Astrocyte (in vitro differentiated cells and primary cell): Measurements from ENCODE around the gene HMGCS2. TPM values are rescaled to one million over a fixed set of nuclear protein-coding genes. Genes with fewer than 3 reads are reported as not detected.
A peak's percentile ranks its signal among the peaks of the same experiment; 100 is the strongest.

Experiments used
- DNase-seq: peaks from one replicate; pipeline ENCODE4 v3.0.0-alpha.2; 2010; ENCODE audit warnings: low read depth
- FAIRE-seq: peaks from 2 replicates; lab custom pipeline; 2011; peaks lifted over from hg19 to GRCh38; lab: Jason Lieb, UNC
- H2AFZ ChIP-seq: 2 replicates; pipeline ENCODE4 v1.6.0; 2012; ENCODE audit warnings: low read depth, low read length, inconsistent platforms
- H3K27ac ChIP-seq: 2 replicates; pipeline ENCODE4 v1.5.1; 2011; ENCODE audit warnings: low read depth, low read length, inconsistent platforms
- H3K27me3 ChIP-seq: 2 replicates; pipeline ENCODE4 v1.6.0; 2011; ENCODE audit warnings: low read length, inconsistent platforms; ENCODE audit not compliant: insufficient read depth
- H3K36me3 ChIP-seq: 2 replicates; pipeline ENCODE4 v1.5.1; 2011; ENCODE audit warnings: low read length, inconsistent platforms; ENCODE audit not compliant: insufficient read depth
- H3K4me1 ChIP-seq: 2 replicates; pipeline ENCODE4 v1.5.1; 2011; ENCODE audit warnings: low read length, inconsistent platforms; ENCODE audit not compliant: insufficient read depth
- H3K4me2 ChIP-seq: 2 replicates; pipeline ENCODE4 v1.6.0; 2012; ENCODE audit warnings: low read length, inconsistent platforms
- H3K4me3 ChIP-seq: 2 replicates; pipeline ENCODE4 v1.5.1; 2011; ENCODE audit warnings: low read depth, mild to moderate bottlenecking, low read length, inconsistent platforms; ENCODE audit not compliant: insufficient read depth
- H3K79me2 ChIP-seq: 2 replicates; pipeline ENCODE4 v1.6.0; 2012; ENCODE audit warnings: mild to moderate bottlenecking, low read length, inconsistent platforms; ENCODE audit not compliant: insufficient read depth
- H3K9ac ChIP-seq: 2 replicates; pipeline ENCODE4 v1.6.0; 2012; ENCODE audit warnings: mild to moderate bottlenecking, low read length, inconsistent platforms
- H3K9me3 ChIP-seq: 2 replicates; pipeline ENCODE4 v1.5.1; 2012; ENCODE audit warnings: low read depth, mild to moderate bottlenecking, low read length, inconsistent platforms; ENCODE audit not compliant: insufficient read depth
- H4K20me1 ChIP-seq: 2 replicates; pipeline ENCODE4 v1.6.0; 2012; ENCODE audit warnings: low read length, inconsistent platforms; ENCODE audit not compliant: insufficient read depth
- H3K27ac Mint-ChIP-seq: one replicate; pipeline ENCODE4 v1.8.0; 2021; ENCODE audit warnings: mild to moderate bottlenecking, mixed read lengths; ENCODE audit not compliant: unreplicated experiment
- H3K27me3 Mint-ChIP-seq: one replicate; pipeline ENCODE4 v1.8.0; 2021; ENCODE audit warnings: low read depth, mixed read lengths; ENCODE audit not compliant: unreplicated experiment
- H3K36me3 Mint-ChIP-seq: one replicate; pipeline ENCODE4 v1.8.0; 2021; ENCODE audit warnings: low read depth, mixed read lengths; ENCODE audit not compliant: unreplicated experiment
- H3K4me1 Mint-ChIP-seq: one replicate; pipeline ENCODE4 v1.8.0; 2021; ENCODE audit warnings: low read depth, mixed read lengths; ENCODE audit not compliant: unreplicated experiment
- H3K4me3 Mint-ChIP-seq: one replicate; pipeline ENCODE4 v1.8.0; 2021; ENCODE audit warnings: mild to moderate bottlenecking, moderate library complexity, mixed read lengths; ENCODE audit not compliant: unreplicated experiment
- H3K9me3 Mint-ChIP-seq: one replicate; pipeline ENCODE4 v1.8.0; 2021; ENCODE audit warnings: mild to moderate bottlenecking, mixed read lengths; ENCODE audit not compliant: unreplicated experiment
- EZH2 ChIP-seq: IDR thresholded peaks from 2 replicates; pipeline ENCODE4 v1.6.1; 2012; ENCODE audit warnings: mild to moderate bottlenecking, low read length, inconsistent platforms; ENCODE audit not compliant: insufficient read depth
- total RNA-seq: library from RNA; stranded (reverse); gene quantifications from 2 replicates; pipeline ENCODE4 v1.2.1, GENCODE V29; 2021
- TF ChIP-seq, protein P1 (sequence below): IDR thresholded peaks from 2 replicates; pipeline ENCODE4 v1.5.1; 2011; ENCODE audit warnings: low read depth, mild to moderate bottlenecking, inconsistent platforms, low read length, moderate library complexity; ENCODE audit not compliant: insufficient read depth

The HMGCS2 gene
- total RNA-seq, 1 donor from 2014 or later, result not detected

DNA sequence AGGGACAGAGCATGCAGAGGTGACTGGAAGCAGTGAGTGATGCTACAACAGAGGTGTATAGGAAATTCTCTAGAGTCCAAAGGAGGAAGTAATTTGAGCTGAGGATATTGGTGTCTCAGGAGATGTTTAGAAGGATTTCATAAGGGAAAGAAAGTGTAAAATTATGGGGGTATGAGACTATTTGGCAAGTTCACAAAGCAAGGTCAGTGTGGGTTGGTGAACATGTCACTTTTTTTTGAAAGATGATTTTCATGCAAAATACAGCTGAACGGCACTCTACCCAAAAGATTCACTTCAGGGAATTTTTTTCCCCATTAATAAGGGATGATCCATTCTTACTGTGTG is 24.1 kb downstream of the HMGCS2 start:
- no peaks in the 10 kb centered on the region for H3K79me2 ChIP-seq
- no peak overlapping the region for H3K4me3 Mint-ChIP-seq
- H3K9me3 ChIP-seq, result no peaks in the 10 kb centered on the region
- no peak overlapping the region for H3K4me2 ChIP-seq
- no peaks in the 10 kb centered on the region for H3K27me3 ChIP-seq
- H3K4me1 ChIP-seq, result peaks cover 3% of the 10 kb centered on the region
- H4K20me1 ChIP-seq, result no peaks in the 10 kb centered on the region
- H3K36me3 ChIP-seq, result peaks cover 3% of the 10 kb centered on the region
- peaks cover 2% of the 10 kb centered on the region for H3K9me3 Mint-ChIP-seq
- DNase-seq (no peak), FAIRE-seq (no peak)
- peaks cover 6% of the 10 kb centered on the region for H3K27me3 Mint-ChIP-seq
- H3K36me3 Mint-ChIP-seq, result peaks cover 31% of the 10 kb centered on the region
- H3K9ac ChIP-seq, result no peak overlapping the region
- TF ChIP-seq EZH2, result no peak
- TF ChIP-seq, protein P1, sequence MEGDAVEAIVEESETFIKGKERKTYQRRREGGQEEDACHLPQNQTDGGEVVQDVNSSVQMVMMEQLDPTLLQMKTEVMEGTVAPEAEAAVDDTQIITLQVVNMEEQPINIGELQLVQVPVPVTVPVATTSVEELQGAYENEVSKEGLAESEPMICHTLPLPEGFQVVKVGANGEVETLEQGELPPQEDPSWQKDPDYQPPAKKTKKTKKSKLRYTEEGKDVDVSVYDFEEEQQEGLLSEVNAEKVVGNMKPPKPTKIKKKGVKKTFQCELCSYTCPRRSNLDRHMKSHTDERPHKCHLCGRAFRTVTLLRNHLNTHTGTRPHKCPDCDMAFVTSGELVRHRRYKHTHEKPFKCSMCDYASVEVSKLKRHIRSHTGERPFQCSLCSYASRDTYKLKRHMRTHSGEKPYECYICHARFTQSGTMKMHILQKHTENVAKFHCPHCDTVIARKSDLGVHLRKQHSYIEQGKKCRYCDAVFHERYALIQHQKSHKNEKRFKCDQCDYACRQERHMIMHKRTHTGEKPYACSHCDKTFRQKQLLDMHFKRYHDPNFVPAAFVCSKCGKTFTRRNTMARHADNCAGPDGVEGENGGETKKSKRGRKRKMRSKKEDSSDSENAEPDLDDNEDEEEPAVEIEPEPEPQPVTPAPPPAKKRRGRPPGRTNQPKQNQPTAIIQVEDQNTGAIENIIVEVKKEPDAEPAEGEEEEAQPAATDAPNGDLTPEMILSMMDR, result no peak
- H3K4me1 Mint-ChIP-seq, result peaks cover 21% of the 10 kb centered on the region
- H3K4me3 ChIP-seq, result no peak overlapping the region
- H3K27ac ChIP-seq, result no peak overlapping the region
- no peak overlapping the region for H2AFZ ChIP-seq
- no peak overlapping the region for H3K27ac Mint-ChIP-seq

DNA sequence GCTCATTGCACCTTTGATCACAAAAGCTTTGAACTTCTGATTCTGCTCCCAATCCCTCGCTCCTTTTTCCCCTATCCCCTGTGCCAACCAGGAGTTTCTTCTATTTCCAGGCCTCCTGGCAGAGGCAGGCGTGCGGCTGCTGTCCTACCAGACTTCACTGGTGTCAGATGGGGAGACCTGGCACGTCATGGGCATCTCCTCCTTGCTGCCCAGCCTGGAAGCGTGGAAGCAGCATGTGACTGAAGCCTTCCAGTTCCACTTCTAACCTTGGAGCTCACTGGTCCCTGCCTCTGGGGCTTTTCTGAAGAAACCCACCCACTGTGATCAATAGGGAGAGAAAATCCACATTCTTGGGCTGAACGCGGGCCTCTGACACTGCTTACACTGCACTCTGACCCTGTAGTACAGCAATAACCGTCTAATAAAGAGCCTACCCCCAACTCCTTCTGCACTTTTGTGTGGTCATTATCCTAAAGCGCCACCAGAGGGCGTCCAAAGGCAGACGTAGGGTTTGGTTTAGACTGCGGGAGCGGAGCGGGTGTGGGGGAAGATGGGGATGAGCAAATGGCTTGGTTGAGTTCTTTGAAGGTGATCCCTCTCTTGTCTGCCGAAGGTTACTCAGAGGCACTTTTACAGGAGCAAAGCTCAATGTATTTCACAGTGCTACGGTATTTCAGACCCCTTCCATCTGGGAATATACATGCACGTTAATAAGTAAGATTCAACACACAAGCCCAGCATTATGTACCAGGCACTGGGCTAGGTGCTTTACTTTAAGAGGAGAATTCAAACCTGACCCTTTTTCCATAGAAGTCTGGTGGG is 24.7 kb downstream of the HMGCS2 start:
- no peak overlapping the region for H3K27ac ChIP-seq
- no peak overlapping the region for H3K4me3 ChIP-seq
- no peaks in the 10 kb centered on the region for H3K9me3 Mint-ChIP-seq
- no peak overlapping the region for H3K9ac ChIP-seq
- H3K27me3 Mint-ChIP-seq, result peaks cover 2% of the 10 kb centered on the region
- H3K27ac Mint-ChIP-seq, result peak overlapping the region; percentile 28
- peaks cover 3% of the 10 kb centered on the region for H3K36me3 ChIP-seq
- H3K27me3 ChIP-seq, result no peaks in the 10 kb centered on the region
- no peak overlapping the region for H3K4me3 Mint-ChIP-seq
- H3K4me1 Mint-ChIP-seq, result peaks cover 27% of the 10 kb centered on the region
- H3K36me3 Mint-ChIP-seq, result peaks cover 34% of the 10 kb centered on the region
- H3K4me1 ChIP-seq, result peaks cover 3% of the 10 kb centered on the region
- no peaks in the 10 kb centered on the region for H3K9me3 ChIP-seq
- FAIRE-seq, result peak; percentile 9
- peak; percentile 38 for DNase-seq
- no peak overlapping the region for H3K4me2 ChIP-seq
- H3K79me2 ChIP-seq, result no peaks in the 10 kb centered on the region
- no peaks in the 10 kb centered on the region for H4K20me1 ChIP-seq
- H2AFZ ChIP-seq, result no peak overlapping the region
- TF ChIP-seq, protein P1, result peak; percentile 81
- no peak for TF ChIP-seq EZH2

DNA sequence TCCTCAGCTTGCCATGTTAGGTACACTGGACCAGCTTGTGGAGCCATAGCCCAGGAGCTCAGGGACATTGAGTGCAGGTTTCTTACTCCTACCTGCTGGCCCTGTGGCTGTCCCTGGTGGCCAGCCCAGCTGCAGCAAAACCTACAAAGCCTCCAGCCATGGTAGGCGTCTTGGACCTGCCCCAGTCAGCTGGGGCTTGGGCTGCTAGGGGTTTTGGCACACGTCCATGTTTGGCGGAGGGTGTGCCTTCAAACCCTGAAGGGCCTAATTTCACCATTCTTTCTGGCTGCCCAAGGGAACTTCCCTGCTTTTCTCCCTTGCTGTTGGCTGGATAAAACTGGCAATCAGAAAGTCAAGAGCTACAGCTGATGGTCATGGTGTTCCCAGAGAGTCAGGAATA is 25.4 kb downstream of the HMGCS2 start:
- Histone ChIP-seq H3K36me3 (peaks cover 3% of the 10 kb centered on the region), H3K27ac (no peak overlapping the region)
- H3K36me3 Mint-ChIP-seq, result peaks cover 36% of the 10 kb centered on the region

More for the DNA sequence above, 25.4 kb downstream of the HMGCS2 start:
- Histone ChIP-seq H4K20me1 (no peaks in the 10 kb centered on the region), H3K79me2 (no peaks in the 10 kb centered on the region), H2AFZ (no peak overlapping the region), H3K4me2 (no peak overlapping the region), H3K4me3 (no peak overlapping the region), H3K27me3 (no peaks in the 10 kb centered on the region), H3K4me1 (peaks cover 3% of the 10 kb centered on the region), H3K9ac (no peak overlapping the region), H3K9me3 (no peaks in the 10 kb centered on the region)
- H3K27me3 Mint-ChIP-seq, result no peaks in the 10 kb centered on the region
- FAIRE-seq, result no peak
- no peak for TF ChIP-seq EZH2
- TF ChIP-seq, protein P1, result no peak
- H3K4me1 Mint-ChIP-seq, result peaks cover 27% of the 10 kb centered on the region
- DNase-seq, result no peak
- H3K4me3 Mint-ChIP-seq, result no peak overlapping the region
- no peak overlapping the region for H3K27ac Mint-ChIP-seq
- H3K9me3 Mint-ChIP-seq, result no peaks in the 10 kb centered on the region
